ENCODE results near the gene C1QTNF2. TPM values are rescaled to one million over a fixed set of nuclear protein-coding genes. Genes with fewer than 3 reads are reported as not detected.

The C1QTNF2 gene, protein sequence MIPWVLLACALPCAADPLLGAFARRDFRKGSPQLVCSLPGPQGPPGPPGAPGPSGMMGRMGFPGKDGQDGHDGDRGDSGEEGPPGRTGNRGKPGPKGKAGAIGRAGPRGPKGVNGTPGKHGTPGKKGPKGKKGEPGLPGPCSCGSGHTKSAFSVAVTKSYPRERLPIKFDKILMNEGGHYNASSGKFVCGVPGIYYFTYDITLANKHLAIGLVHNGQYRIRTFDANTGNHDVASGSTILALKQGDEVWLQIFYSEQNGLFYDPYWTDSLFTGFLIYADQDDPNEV
- 0.31 TPM in 1 of 2 replicates, not detected in the other for polyA plus RNA-seq (2014; cell fraction: cytosol; rRNA removed)
- polyA plus RNA-seq (2014; cell fraction: nucleus; rRNA removed) = 0.24 TPM in 1 of 2 replicates, not detected in the other

DNA sequence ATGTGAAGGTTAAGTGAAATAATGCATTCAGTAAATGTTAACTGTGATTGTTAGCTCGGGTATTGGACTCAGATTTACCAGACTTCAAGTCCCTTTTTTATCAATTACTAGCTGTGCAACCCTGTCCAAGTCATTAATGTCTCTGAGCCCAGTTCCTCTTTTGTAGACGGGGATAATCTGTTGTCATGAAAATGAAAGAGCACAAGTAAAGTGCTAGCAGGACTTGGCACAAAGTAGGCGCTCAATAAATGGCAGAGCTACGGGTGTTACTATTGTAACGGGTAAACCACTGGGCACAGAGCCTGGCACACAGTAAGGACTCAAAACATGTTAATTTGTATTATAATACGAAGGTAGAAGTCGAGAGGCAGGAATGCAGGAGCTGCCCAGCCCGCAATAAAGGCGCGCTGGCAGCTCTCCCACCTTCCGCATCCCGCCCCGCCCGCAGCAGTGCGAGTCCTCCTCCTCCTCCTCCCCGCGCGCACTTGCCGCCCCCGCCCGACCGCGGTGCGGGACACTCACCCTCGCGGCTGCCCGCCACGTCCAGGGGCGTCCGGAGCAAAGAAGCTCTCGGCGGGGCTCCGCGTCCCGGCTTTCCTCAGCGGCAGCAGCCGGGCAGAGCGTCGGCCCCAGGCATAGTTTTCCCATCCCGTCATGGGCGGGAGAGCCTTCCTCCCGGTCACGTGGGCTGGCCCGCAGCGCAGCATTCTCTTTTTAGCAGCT, at the start of gene C1QTNF2:
Gene C1QTNF2 (minus strand): TSS at position 637 of the 723 bp plus-strand sequence. CDS start 15,615 bp downstream, outside the sequence.
- DNase-seq (ENCODE audit: low spot score) = peak; percentile 37

DNA sequence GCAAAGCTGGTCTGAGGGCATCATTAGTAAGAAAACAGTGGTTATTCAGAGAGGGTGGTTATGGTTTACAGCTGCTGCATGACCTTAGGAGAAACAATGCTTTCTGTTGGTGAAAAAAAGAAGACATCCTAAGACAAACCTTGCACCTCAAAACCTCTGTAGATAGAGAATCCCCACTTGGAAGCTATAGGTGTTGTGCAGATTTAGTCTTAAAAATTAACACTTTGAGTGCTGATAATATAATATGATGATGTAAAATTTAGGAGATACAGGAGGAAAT, 49.8 kb upstream of the C1QTNF2 start:
- no peak for DNase-seq (ENCODE audit: low spot score)

GRCh38 chr5:160419458-160420330, 49.3 kb upstream of the C1QTNF2 start:
- no peak for DNase-seq (ENCODE audit: low spot score)

GRCh38 chr5:160418561-160419457, 48.4 kb upstream of the C1QTNF2 start, which contains the start of gene SLU7:
Gene SLU7, minus strand, starts transcription at chr5:160419081. Its CDS starts 3,787 bp downstream, at chr5:160415294.
- peak; percentile 90 for DNase-seq (ENCODE audit: low spot score)

GRCh38 chr5:160399402-160400353, 29.3 kb upstream of the C1QTNF2 start, which contains the start of gene FAM200C:
Gene FAM200C, minus strand, starts transcription at chr5:160400054. Its CDS starts 4,564 bp downstream, at chr5:160395490.
- peak; percentile 95 for DNase-seq (ENCODE audit: low spot score)

GRCh38 chr5:160398806-160399205, 28.4 kb upstream of the C1QTNF2 start:
- DNase-seq (ENCODE audit: low spot score) = no peak

DNA sequence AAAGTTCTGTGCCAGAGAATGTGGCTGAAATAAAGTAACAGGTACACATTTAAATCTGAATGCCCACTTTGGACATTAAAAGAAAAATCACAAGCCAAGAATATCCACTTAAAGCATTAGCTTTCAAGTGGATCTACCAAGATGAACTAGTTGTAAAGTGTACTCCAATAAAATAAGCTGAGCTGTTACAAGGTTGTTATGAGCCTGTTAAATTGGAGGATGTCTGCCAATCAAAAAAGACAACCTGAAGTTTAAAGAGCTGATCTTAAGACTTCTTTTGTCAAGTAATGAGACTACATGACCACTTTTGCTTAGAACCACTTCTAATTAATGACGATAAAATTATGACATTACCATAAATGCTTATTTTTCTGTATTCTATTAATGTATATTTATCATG, 27.1 kb upstream of the C1QTNF2 start:
- DNase-seq (ENCODE audit: low spot score) = no peak

- no peak for DNase-seq (ENCODE audit: low spot score)
Measured at GRCh38 chr5:160395111-160395510, 24.7 kb upstream of the C1QTNF2 start.

GRCh38 chr5:160390787-160391696, 20.6 kb upstream of the C1QTNF2 start:
- peak; percentile 15 for DNase-seq (ENCODE audit: low spot score)

GRCh38 chr5:160387445-160387844, 17.0 kb upstream of the C1QTNF2 start:
- no peak for DNase-seq (ENCODE audit: low spot score)

DNA sequence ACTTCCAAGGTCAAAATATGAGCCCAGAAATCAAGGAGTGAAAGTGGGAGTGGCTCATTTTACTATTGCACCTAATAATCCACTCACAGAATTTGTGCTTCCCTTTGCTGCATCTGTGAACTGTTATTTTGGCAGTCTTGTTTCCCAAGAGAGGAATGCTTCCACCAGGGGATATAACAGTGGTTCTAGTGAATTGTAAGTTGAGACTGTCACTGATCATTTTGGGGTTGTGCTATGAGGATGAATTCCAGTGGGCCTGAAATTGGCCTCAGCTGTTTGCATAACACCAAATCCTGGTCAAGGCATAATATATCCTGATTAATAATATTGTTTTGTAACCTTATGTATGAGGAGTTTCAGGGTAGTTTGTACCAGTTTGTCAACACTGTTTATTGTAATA, 15.1 kb upstream of the C1QTNF2 start:
- DNase-seq (ENCODE audit: low spot score) = no peak

- no peak for DNase-seq (ENCODE audit: low spot score)
Measured at GRCh38 chr5:160384681-160385080, 14.3 kb upstream of the C1QTNF2 start.

DNA sequence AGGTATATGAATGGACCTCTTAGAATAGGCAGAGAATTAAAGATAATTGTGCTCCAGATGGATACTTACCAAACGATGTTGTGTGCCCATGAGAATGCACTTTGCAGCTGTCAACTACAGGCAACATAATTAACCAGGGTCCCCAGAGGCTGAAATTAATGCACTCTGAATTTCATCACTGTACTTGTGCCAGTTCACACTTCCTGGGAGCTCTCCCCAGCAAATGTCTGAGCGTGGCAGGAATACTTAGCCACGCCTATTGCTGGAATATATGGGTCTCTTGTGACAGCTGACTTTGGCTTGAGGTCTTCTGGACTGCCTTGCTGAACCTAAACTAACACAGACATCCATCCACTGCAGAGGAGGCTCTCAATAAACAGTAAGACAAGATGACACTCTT, 11.9 kb upstream of the C1QTNF2 start:
- DNase-seq (ENCODE audit: low spot score) = no peak

DNA sequence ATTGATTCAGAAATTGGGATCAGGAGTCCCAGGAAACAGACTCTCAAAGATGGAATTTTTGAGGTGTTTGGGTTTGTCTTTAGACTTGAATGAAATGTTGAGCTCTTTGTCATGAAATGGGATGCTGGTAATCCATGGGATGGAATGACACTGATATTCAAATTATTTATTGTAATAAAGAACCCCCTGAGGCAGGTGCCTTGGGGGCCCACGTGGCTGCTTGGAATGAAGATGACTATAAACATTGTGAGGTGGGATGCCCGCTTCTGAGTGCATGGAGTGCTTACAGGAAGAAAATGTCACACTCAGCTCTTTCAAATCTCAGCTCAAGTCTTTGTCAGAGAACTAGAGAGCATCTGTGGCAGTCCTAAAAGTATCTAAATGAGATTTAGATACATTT, 9.6 kb upstream of the C1QTNF2 start:
- no peak for DNase-seq (ENCODE audit: low spot score)

DNA sequence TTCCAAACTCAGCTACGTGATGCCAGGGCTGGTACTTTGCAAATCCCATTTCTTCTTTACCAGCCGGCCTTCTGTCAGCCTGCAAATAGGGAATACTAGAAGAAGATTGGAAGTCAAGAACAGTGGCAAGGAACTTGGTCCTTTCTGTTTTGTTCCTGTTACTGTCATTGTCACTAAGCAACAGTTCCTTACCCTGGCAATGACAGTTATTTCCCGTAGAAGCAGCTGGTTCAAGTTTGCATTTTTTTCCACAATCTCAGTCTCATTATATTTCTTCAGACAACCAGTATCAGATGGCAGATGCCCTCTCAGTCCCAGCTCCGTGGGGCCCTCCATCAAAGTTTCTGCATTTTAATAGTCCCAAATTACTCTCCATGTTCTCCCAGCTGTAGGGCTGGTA, 9.1 kb upstream of the C1QTNF2 start:
- no peak for DNase-seq (ENCODE audit: low spot score)

- no peak for DNase-seq (ENCODE audit: low spot score)
Measured at GRCh38 chr5:160378330-160378729, 7.9 kb upstream of the C1QTNF2 start.

DNA sequence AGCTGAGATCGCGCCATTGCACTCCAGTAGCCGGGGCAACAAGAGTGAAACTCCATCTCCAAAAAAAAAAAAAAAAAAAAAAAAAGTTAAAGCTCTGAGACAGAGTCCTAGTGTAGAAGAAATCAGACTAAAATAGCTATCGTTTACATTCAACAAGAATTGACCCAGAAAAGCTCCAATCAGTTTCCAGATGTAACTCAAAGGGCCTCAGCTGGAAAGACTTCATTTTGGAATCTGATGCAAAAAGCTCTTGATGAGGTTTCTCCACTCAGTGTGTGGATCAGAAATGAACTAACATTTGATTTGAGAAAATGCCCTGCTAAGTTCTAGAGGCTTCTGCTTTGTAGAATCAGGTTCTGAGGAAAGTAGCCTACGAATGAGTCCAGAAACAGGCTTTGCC, 7.2 kb upstream of the C1QTNF2 start:
- DNase-seq (ENCODE audit: low spot score) = no peak

- DNase-seq (ENCODE audit: low spot score) = no peak
Measured at GRCh38 chr5:160376416-160376815, 6.0 kb upstream of the C1QTNF2 start.

- no peak for DNase-seq (ENCODE audit: low spot score)
Measured at GRCh38 chr5:160375701-160376100, 5.3 kb upstream of the C1QTNF2 start.
